ENCODE measurements around the gene PRAF2.

DNA sequence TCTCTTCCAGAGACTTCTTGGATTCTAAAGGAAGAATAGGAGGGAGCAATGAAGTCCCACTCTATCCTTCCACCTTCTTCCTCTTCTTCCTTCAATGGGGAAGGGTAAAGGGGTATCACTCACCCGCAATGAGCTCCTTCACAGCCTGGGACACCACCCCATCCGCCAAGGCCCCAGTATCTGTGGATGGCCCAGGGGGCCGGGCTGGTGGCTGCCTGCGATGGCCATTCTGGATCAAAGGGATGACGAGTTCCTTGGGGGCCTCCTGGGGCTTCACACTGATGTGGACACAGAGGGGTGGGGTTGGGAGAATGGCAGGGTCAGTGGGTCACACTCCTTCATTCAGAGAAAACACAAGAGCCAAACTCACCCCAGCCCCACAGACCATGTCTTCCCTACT lies 48.7 kb upstream of the PRAF2 start:
- TF ChIP-seq, protein P1, sequence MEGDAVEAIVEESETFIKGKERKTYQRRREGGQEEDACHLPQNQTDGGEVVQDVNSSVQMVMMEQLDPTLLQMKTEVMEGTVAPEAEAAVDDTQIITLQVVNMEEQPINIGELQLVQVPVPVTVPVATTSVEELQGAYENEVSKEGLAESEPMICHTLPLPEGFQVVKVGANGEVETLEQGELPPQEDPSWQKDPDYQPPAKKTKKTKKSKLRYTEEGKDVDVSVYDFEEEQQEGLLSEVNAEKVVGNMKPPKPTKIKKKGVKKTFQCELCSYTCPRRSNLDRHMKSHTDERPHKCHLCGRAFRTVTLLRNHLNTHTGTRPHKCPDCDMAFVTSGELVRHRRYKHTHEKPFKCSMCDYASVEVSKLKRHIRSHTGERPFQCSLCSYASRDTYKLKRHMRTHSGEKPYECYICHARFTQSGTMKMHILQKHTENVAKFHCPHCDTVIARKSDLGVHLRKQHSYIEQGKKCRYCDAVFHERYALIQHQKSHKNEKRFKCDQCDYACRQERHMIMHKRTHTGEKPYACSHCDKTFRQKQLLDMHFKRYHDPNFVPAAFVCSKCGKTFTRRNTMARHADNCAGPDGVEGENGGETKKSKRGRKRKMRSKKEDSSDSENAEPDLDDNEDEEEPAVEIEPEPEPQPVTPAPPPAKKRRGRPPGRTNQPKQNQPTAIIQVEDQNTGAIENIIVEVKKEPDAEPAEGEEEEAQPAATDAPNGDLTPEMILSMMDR (IDR thresholded peaks at IDR 0.05; ENCODE audit: low read length): no peak
- TF ChIP-seq EZH2 (optimal IDR thresholded peaks at IDR 0.05; ENCODE audit: low read depth, low read length): no peak
